Endothelial cell of umbilical vein (primary cell): ENCODE measurements around the gene KRTAP2-3. TPM values are rescaled to one million over a fixed set of nuclear protein-coding genes. Genes with fewer than 3 reads are reported as not detected.

ENCODE experiments used
- BruUV-seq: library from RNA; stranded (reverse); fragments of 400-500 nt; replicated peaks from 2 replicates; lab custom pipeline; 2021; lab: Mats Ljungman, UMichigan
- CTCF ChIA-PET: fragments of 300-600, 350-600 bp; sonication (Branson Sonifier 250); formaldehyde crosslinking; loops from one replicate; lab custom pipeline; 2021; ENCODE audit warnings: antibody characterized with exemption, inconsistent platforms; lab: Charles Lee
- POLR2A ChIA-PET: fragments of 300-600, 350-600 bp; sonication (Branson Sonifier 250); formaldehyde crosslinking; loops from one replicate; lab custom pipeline; 2021; ENCODE audit warnings: antibody characterized with exemption, inconsistent platforms; lab: Charles Lee
- DNase-seq: peaks from one replicate; pipeline ENCODE4 v3.0.0-alpha.2; 2011; ENCODE audit warnings: low read depth, low spot score
- FAIRE-seq: peaks from 2 replicates; lab custom pipeline; 2011; peaks lifted over from hg19 to GRCh38; lab: Jason Lieb, UNC
- H2AFZ ChIP-seq: 2 replicates; pipeline ENCODE4 v1.6.0; 2012; ENCODE audit warnings: low read depth, low read length, control low read depth, inconsistent platforms
- H3K27ac ChIP-seq: 2 replicates; pipeline ENCODE4 v1.5.1; 2011; ENCODE audit warnings: low read depth, mild to moderate bottlenecking, control low read depth, low read length, moderate library complexity; ENCODE audit not compliant: insufficient read depth
- H3K27me3 ChIP-seq, 2 experiments: 2 replicates each; pipeline versions ENCODE4 v1.6.0 to v1.6.1; 2011; ENCODE audit warnings: low read length in 2 of 2, mixed read lengths in 1 of 2; ENCODE audit not compliant: control insufficient read depth in 2 of 2, insufficient read depth in 2 of 2
- H3K36me3 ChIP-seq, 2 experiments: 2 replicates in 1 of 2; 3 replicates in 1 of 2; pipeline ENCODE4 v1.5.1; 2011; ENCODE audit warnings: low read length in 2 of 2, mild to moderate bottlenecking in 1 of 2, moderate library complexity in 1 of 2; ENCODE audit not compliant: control insufficient read depth in 2 of 2, insufficient read depth in 2 of 2; ENCODE audit errors: extremely low read depth in 1 of 2
- H3K4me1 ChIP-seq: 3 replicates; pipeline ENCODE4 v1.5.1; 2011; ENCODE audit warnings: mild to moderate bottlenecking, low read length; ENCODE audit not compliant: control insufficient read depth, insufficient read depth; ENCODE audit errors: extremely low read depth
- H3K4me2 ChIP-seq: 2 replicates; pipeline ENCODE4 v1.6.1; 2011; ENCODE audit warnings: low read length, control low read depth, mixed read lengths; ENCODE audit not compliant: insufficient read depth
- H3K4me3 ChIP-seq, 3 experiments: fragments of 200-600 bp in 1 of 3; sonication (generic), shearing (Covaris generic) in 1 of 3; replicated peaks in 1 of 3; 2 replicates each; pipeline ENCODE4 v1.5.1; 2011 to 2016; ENCODE audit warnings: control low read depth in 3 of 3, low read length in 3 of 3, mild to moderate bottlenecking in 2 of 3, inconsistent platforms in 1 of 3, low read depth in 1 of 3, moderate library complexity in 1 of 3; ENCODE audit not compliant: insufficient read depth in 1 of 3
- H3K79me2 ChIP-seq: 2 replicates; pipeline ENCODE4 v1.6.0; 2012; ENCODE audit warnings: low read length, inconsistent platforms; ENCODE audit not compliant: control insufficient read depth, insufficient read depth
- H3K9ac ChIP-seq: replicated peaks from 2 replicates; pipeline ENCODE3; 2011; ENCODE audit warnings: low read length, control low read depth; ENCODE audit not compliant: insufficient read depth; ENCODE audit errors: extremely low read depth
- H3K9me1 ChIP-seq: replicated peaks from 3 replicates; pipeline ENCODE4 v1.6.0; 2011; ENCODE audit warnings: mild to moderate bottlenecking, low read length; ENCODE audit not compliant: control insufficient read depth, insufficient read depth; ENCODE audit errors: extremely low read depth
- H3K9me3 ChIP-seq: replicated peaks from 2 replicates; pipeline ENCODE4 v1.5.1; 2012; ENCODE audit warnings: low read length, inconsistent platforms; ENCODE audit not compliant: control insufficient read depth, insufficient read depth
- H4K20me1 ChIP-seq: replicated peaks from 2 replicates; pipeline ENCODE3; 2011; ENCODE audit warnings: mild to moderate bottlenecking, low read length; ENCODE audit not compliant: control insufficient read depth, insufficient read depth; ENCODE audit errors: extremely low read depth
- CTCF ChIP-seq, 2 donors: IDR thresholded peaks; 1 replicate in 1 of 2; 2 replicates in 1 of 2; pipeline ENCODE4 v1.5.1; 2011; ENCODE audit warnings: low read length in 2 of 2, mild to moderate bottlenecking in 2 of 2, moderate library complexity in 2 of 2, control low read depth in 1 of 2, inconsistent platforms in 1 of 2, low read depth in 1 of 2; ENCODE audit not compliant: insufficient read depth in 1 of 2; ENCODE audit errors: extremely low read depth in 1 of 2
- EZH2 ChIP-seq: IDR thresholded peaks from 2 replicates; pipeline ENCODE4 v1.6.1; 2012; ENCODE audit warnings: borderline replicate concordance, low read depth, mild to moderate bottlenecking, moderate library complexity, low read length, inconsistent platforms; ENCODE audit not compliant: severe bottlenecking
- FOS ChIP-seq: IDR thresholded peaks from 2 replicates; pipeline ENCODE4 v1.6.1; 2011; ENCODE audit warnings: mild to moderate bottlenecking, low read length, moderate library complexity, borderline replicate concordance; ENCODE audit not compliant: insufficient read depth
- GATA2 ChIP-seq: IDR thresholded peaks from 2 replicates; pipeline ENCODE4 v1.7.0; 2011; ENCODE audit warnings: low read depth, mild to moderate bottlenecking, moderate library complexity, mixed read lengths, low read length; ENCODE audit not compliant: insufficient read length, insufficient read depth
- JUN ChIP-seq: IDR thresholded peaks from 2 replicates; pipeline ENCODE4 v1.6.1; 2011; ENCODE audit warnings: borderline replicate concordance, low read depth; ENCODE audit not compliant: insufficient read length, insufficient read depth
- MAX ChIP-seq: IDR thresholded peaks from 2 replicates; pipeline ENCODE4 v1.6.1; 2011; ENCODE audit not compliant: insufficient read depth, insufficient read length
- MYC ChIP-seq: IDR thresholded peaks from one replicate; pipeline ENCODE4 v1.6.1; 2011; ENCODE audit warnings: mild to moderate bottlenecking, low read depth, low read length
- POLR2A ChIP-seq: IDR thresholded peaks from 2 replicates; pipeline ENCODE4 v1.6.1; 2012; ENCODE audit warnings: low read depth, mild to moderate bottlenecking, control low read depth, low read length
- POLR2AphosphoS5 ChIP-seq: IDR thresholded peaks from 2 replicates; pipeline ENCODE4 v1.6.1; 2012; ENCODE audit warnings: low read depth, mild to moderate bottlenecking, control low read depth, low read length, moderate library complexity; ENCODE audit not compliant: insufficient read depth
- dilution Hi-C: fragments of 300-500 bp; cut with MboI; formaldehyde crosslinking; loops from one replicate; pipeline ENCODE4 v1.15.0; 2019; ENCODE audit warnings: low sequenced_read_pairs; ENCODE audit not compliant: extremely low pct_ligation_motif_present
- intact Hi-C: fragments of 100-400 bp; cut with micrococcal nuclease; formaldehyde crosslinking; loops from one replicate; pipeline ENCODE4 v1.10.0; 2022
- polyA plus RNA-seq, 4 experiments: library from polyadenylated mRNA; depleted of rRNA in 3 of 4; stranded (reverse) in 3 of 4; unstranded in 1 of 4; fragments of >200 nt; gene quantifications; 2 replicates each; pipeline versions ENCODE4 v1.2.1 to v1.2.3, GENCODE V29; 2011 to 2012; ENCODE audit warnings: missing spikeins in 1 of 4
- total RNA-seq: library from RNA; stranded (reverse); gene quantifications from 2 replicates; pipeline ENCODE4 v1.2.3, GENCODE V29; 2021

KRTAP2-3 gene
- total and polyA plus RNA-seq, 2 donors (not counting 3 experiments of a cell fraction or from before 2014, with no cell fraction given), result not detected

DNA sequence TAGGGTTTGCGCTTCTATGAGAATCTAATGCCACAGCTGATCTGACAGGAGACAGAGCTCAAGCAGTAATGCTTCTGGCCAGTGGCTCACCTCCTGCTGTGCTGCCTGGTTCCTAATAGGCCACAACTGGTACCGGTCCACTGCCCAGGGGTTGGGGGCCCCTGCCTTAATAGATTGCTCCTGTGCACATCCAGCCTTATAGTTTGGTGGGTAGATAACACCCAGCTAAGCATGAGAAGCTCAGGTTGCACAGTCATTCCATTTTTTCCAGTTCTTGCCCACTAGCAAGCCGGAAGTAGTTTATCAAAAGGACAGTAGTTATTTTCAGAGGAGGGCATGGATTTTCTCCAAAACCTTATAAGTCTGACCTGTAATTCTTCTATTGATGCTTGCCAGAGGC lies 40.5 kb downstream of the KRTAP2-3 start:
- H4K20me1 ChIP-seq, result no peaks in the 10 kb centered on the region
- no peak for DNase-seq
- no peak overlapping the region for H3K27ac ChIP-seq
- no peaks in the 10 kb centered on the region for H3K36me3 ChIP-seq
- dilution Hi-C loops (no loop called here), intact Hi-C loops (no loop called here)
- H3K27me3 ChIP-seq, result peaks cover 0 to 2% of the 10 kb centered on the region in 2 experiments
- H3K9ac ChIP-seq, result no peak overlapping the region
- no peaks in the 10 kb centered on the region for H3K9me1 ChIP-seq
- no peak for FAIRE-seq
- H3K4me1 ChIP-seq, result no peaks in the 10 kb centered on the region
- no peak overlapping the region for H2AFZ ChIP-seq
- H3K9me3 ChIP-seq, result no peaks in the 10 kb centered on the region
- H3K4me2 ChIP-seq, result no peak overlapping the region
- CTCF ChIA-PET, result no interaction called here
- BruUV-seq, result no TSS peak
- no peak for TF ChIP-seq POLR2A
- TF ChIP-seq EZH2, result no peak
- TF ChIP-seq GATA2, result no peak
- TF ChIP-seq MYC, result no peak
- no peak for TF ChIP-seq FOS
- no peak for TF ChIP-seq JUN
- no peak for TF ChIP-seq MAX
- no peak for TF ChIP-seq CTCF (IDR thresholded peaks at IDR 0.05; ENCODE audit: extremely low read depth in 1 of 2, insufficient read depth in 1 of 2, low read depth in 1 of 2, low read length in 2 of 2)
- TF ChIP-seq POLR2AphosphoS5, result no peak
- H3K4me3 ChIP-seq, result no peak overlapping the region
- no peaks in the 10 kb centered on the region for H3K79me2 ChIP-seq
- POLR2A ChIA-PET, result no interaction called here
